ENCODE data around the gene SLC12A9. TPM values are rescaled to one million over a fixed set of nuclear protein-coding genes. Genes with fewer than 3 reads are reported as not detected.

SLC12A9 gene
- total RNA-seq, 1 donor from 2014 or later: 30.5 TPM

- peak within 1 kb of the TSS; percentile 85 for H3K4me3 ChIP-seq (ENCODE audit: insufficient read depth, low read depth, low read length)
- peaks cover 9% of the 10 kb centered on the region for H4K20me1 ChIP-seq (ENCODE audit: insufficient read depth, low read length)
- Mint-ChIP-seq H3K4me3 (ENCODE audit: unreplicated experiment) (peak within 1 kb of the TSS; percentile 95), H3K9me3 (ENCODE audit: unreplicated experiment) (no peaks in the 10 kb centered on the region), H3K36me3 (ENCODE audit: low read depth, unreplicated experiment) (peaks cover 16% of the 10 kb centered on the region), H3K27ac (ENCODE audit: unreplicated experiment) (peak within 1 kb of the TSS; percentile 97), H3K4me1 (ENCODE audit: low read depth, unreplicated experiment) (peaks cover 7% of the 10 kb centered on the region), H3K27me3 (ENCODE audit: low read depth, unreplicated experiment) (no peaks in the 10 kb centered on the region)
- peak; percentile 87 for DNase-seq (ENCODE audit: low read depth)
- TF ChIP-seq EZH2 (IDR thresholded peaks at IDR 0.05; ENCODE audit: insufficient read depth, low read length) (no peak), CTCF (IDR thresholded peaks at IDR 0.05; ENCODE audit: insufficient read depth, low read depth, low read length) (no peak)
- H3K27ac ChIP-seq (ENCODE audit: low read depth, low read length): peak within 1 kb of the TSS; percentile 95
- H3K36me3 ChIP-seq (ENCODE audit: insufficient read depth, low read length): peaks cover 13% of the 10 kb centered on the region
- peak within 1 kb of the TSS; percentile 98 for H3K9ac ChIP-seq (ENCODE audit: low read length)
- no peak within 1 kb of the TSS for H2AFZ ChIP-seq (ENCODE audit: low read depth, low read length)
- no peaks in the 10 kb centered on the region for H3K27me3 ChIP-seq (ENCODE audit: insufficient read depth, low read length)
- H3K79me2 ChIP-seq (ENCODE audit: insufficient read depth, low read length): peaks cover 53% of the 10 kb centered on the region
- H3K4me1 ChIP-seq (ENCODE audit: insufficient read depth, low read length): peaks cover 36% of the 10 kb centered on the region
- no peak for FAIRE-seq
- H3K4me2 ChIP-seq (ENCODE audit: low read length): peak within 1 kb of the TSS; percentile 97
- H3K9me3 ChIP-seq (ENCODE audit: insufficient read depth, low read depth, low read length): no peaks in the 10 kb centered on the region
Measured at GRCh38 chr7:100867040-100867775, 14.7 kb downstream of the SLC12A9 start, which contains the start of gene TRIP6. Gene TRIP6 (plus strand): TSS chr7:100867387. CDS start chr7:100867498, 111 bp downstream.

GRCh38 chr7:100867776-100868485 is 15.4 kb downstream of the SLC12A9 start:
- DNase-seq (ENCODE audit: low read depth): no peak
- peaks cover 7% of the 10 kb centered on the region for H3K4me1 Mint-ChIP-seq (ENCODE audit: low read depth, unreplicated experiment)
- H3K4me3 Mint-ChIP-seq (ENCODE audit: unreplicated experiment): peak overlapping the region; percentile 95
- peaks cover 18% of the 10 kb centered on the region for H3K36me3 ChIP-seq (ENCODE audit: insufficient read depth, low read length)
- peak overlapping the region; percentile 85 for H3K4me3 ChIP-seq (ENCODE audit: insufficient read depth, low read depth, low read length)
- peaks cover 13% of the 10 kb centered on the region for H3K36me3 Mint-ChIP-seq (ENCODE audit: low read depth, unreplicated experiment)
- H3K27me3 ChIP-seq (ENCODE audit: insufficient read depth, low read length): no peaks in the 10 kb centered on the region
- peaks cover 57% of the 10 kb centered on the region for H3K79me2 ChIP-seq (ENCODE audit: insufficient read depth, low read length)
- no peak for FAIRE-seq
- no peak for TF ChIP-seq CTCF (IDR thresholded peaks at IDR 0.05; ENCODE audit: insufficient read depth, low read depth, low read length)
- TF ChIP-seq EZH2 (IDR thresholded peaks at IDR 0.05; ENCODE audit: insufficient read depth, low read length): no peak
- no peak overlapping the region for H2AFZ ChIP-seq (ENCODE audit: low read depth, low read length)
- H3K9me3 Mint-ChIP-seq (ENCODE audit: unreplicated experiment): no peaks in the 10 kb centered on the region
- H3K4me2 ChIP-seq (ENCODE audit: low read length): peak overlapping the region; percentile 97
- H3K4me1 ChIP-seq (ENCODE audit: insufficient read depth, low read length): peaks cover 36% of the 10 kb centered on the region
- no peaks in the 10 kb centered on the region for H3K9me3 ChIP-seq (ENCODE audit: insufficient read depth, low read depth, low read length)
- H3K27ac ChIP-seq (ENCODE audit: low read depth, low read length): peak overlapping the region; percentile 95
- H3K27ac Mint-ChIP-seq (ENCODE audit: unreplicated experiment): peak overlapping the region; percentile 92
- H3K27me3 Mint-ChIP-seq (ENCODE audit: low read depth, unreplicated experiment): no peaks in the 10 kb centered on the region
- peaks cover 9% of the 10 kb centered on the region for H4K20me1 ChIP-seq (ENCODE audit: insufficient read depth, low read length)
- H3K9ac ChIP-seq (ENCODE audit: low read length): peak overlapping the region; percentile 98

All from astrocyte (in vitro differentiated cells and primary cell).